HCT116 (cell line): ENCODE measurements around the gene NECTIN3. TPM values are rescaled to one million over a fixed set of nuclear protein-coding genes. Genes with fewer than 3 reads are reported as not detected.

ENCODE experiments used
- ATAC-seq: fragments of 200-7000 bp; cut with Tn5 transposase; 2 replicates; pipeline ENCODE4 v1.9.1; 2020; ENCODE audit warnings: mild to moderate bottlenecking, moderate library complexity
- BruUV-seq: library from RNA; stranded (reverse); fragments of 400-500 nt; replicated peaks from 2 replicates; lab custom pipeline; 2021; lab: Mats Ljungman, UMichigan
- CTCF ChIA-PET: fragments of 300-600 bp; sonication (Branson Sonifier 250); formaldehyde crosslinking; loops from one replicate; lab custom pipeline; 2021; ENCODE audit warnings: antibody characterized with exemption; lab: Charles Lee
- POLR2A ChIA-PET: fragments of 300-600, 350-600 bp; sonication (Branson Sonifier 250); formaldehyde crosslinking; loops from one replicate; lab custom pipeline; 2021; ENCODE audit warnings: antibody characterized with exemption; lab: Charles Lee
- RAD21 ChIA-PET, 2 experiments: fragments of 300-600 bp; sonication (Branson Sonifier 250); formaldehyde crosslinking; loops; one replicate each; lab custom pipeline; 2023; ENCODE audit warnings: low total read pairs in 2 of 2; ENCODE audit not compliant: uncharacterized antibody in 2 of 2, unreplicated experiment in 2 of 2, low non-redundant PET in 1 of 2; lab: Charles Lee
- DNase-seq: peaks from one replicate; pipeline ENCODE4 v3.0.0-alpha.2; 2010; ENCODE audit warnings: low read depth, low spot score
- H2AFZ ChIP-seq: fragments of 200-600 bp; shearing (Covaris generic), sonication (generic); 2 replicates; pipeline ENCODE4 v1.6.1; 2017; ENCODE audit warnings: low read depth, mixed run types, mixed read lengths, antibody characterized with exemption, low read length; ENCODE audit not compliant: poor library complexity, severe bottlenecking
- H3K27ac ChIP-seq: 2 replicates; pipeline ENCODE4 v1.5.1; 2012; ENCODE audit warnings: low read depth, low read length
- H3K27me3 ChIP-seq: fragments of 200-600 bp; sonication (generic); 2 replicates; pipeline ENCODE4 v1.6.1; 2016; ENCODE audit warnings: mixed run types, low read length, mixed read lengths; ENCODE audit not compliant: insufficient read depth
- H3K36me3 ChIP-seq, 2 experiments: fragments of 200-500 bp in 1 of 2; fragments of 200-600 bp in 1 of 2; sonication (Bioruptor generic) in 1 of 2; sonication (generic) in 1 of 2; 2 replicates each; pipeline versions ENCODE4 v1.5.1 to v1.6.1; 2014 to 2016; ENCODE audit warnings: low read length in 2 of 2, inconsistent platforms in 1 of 2, mixed read lengths in 1 of 2, mixed run types in 1 of 2; ENCODE audit not compliant: insufficient read depth in 2 of 2, control insufficient read depth in 1 of 2
- H3K4me1 ChIP-seq, 2 experiments: fragments of 200-600 bp in 1 of 2; sonication (generic) in 1 of 2; 2 replicates each; pipeline versions ENCODE4 v1.5.1 to v1.6.1; 2012 to 2017; ENCODE audit warnings: low read length in 2 of 2, inconsistent platforms in 1 of 2, mild to moderate bottlenecking in 1 of 2, mixed read lengths in 1 of 2, mixed run types in 1 of 2, moderate library complexity in 1 of 2; ENCODE audit not compliant: insufficient read depth in 2 of 2, control insufficient read depth in 1 of 2
- H3K4me2 ChIP-seq: fragments of 200-600 bp; sonication (generic); 2 replicates; pipeline ENCODE4 v1.6.1; 2017; ENCODE audit warnings: mixed run types, low read length, mixed read lengths
- H3K4me3 ChIP-seq, 2 experiments: fragments of 200-600 bp in 1 of 2; sonication (generic) in 1 of 2; replicated peaks in 1 of 2; 2 replicates each; pipeline ENCODE4 v1.5.1; 2011 to 2016; ENCODE audit warnings: low read length in 2 of 2, control low read depth in 1 of 2, low read depth in 1 of 2, mild to moderate bottlenecking in 1 of 2, mixed read lengths in 1 of 2, mixed run types in 1 of 2
- H3K79me2 ChIP-seq: fragments of 200-600 bp; sonication (generic); 2 replicates; pipeline ENCODE4 v1.6.1; 2017; ENCODE audit warnings: mild to moderate bottlenecking, mixed run types, low read length, moderate library complexity, mixed read lengths; ENCODE audit not compliant: insufficient read depth
- H3K9ac ChIP-seq: fragments of 200-600 bp; sonication (generic); 2 replicates; pipeline ENCODE4 v1.6.1; 2016; ENCODE audit warnings: low read length, mixed read lengths
- H3K9me2 ChIP-seq: fragments of 200-600 bp; sonication (generic), shearing (Covaris generic); 2 replicates; pipeline ENCODE4 v1.6.1; 2017; ENCODE audit warnings: mixed run types, mild to moderate bottlenecking, moderate library complexity; ENCODE audit not compliant: insufficient read depth
- H3K9me3 ChIP-seq, 2 experiments: fragments of 200-500 bp in 1 of 2; fragments of 200-600 bp in 1 of 2; sonication (Bioruptor generic) in 1 of 2; sonication (generic) in 1 of 2; 2 replicates each; pipeline ENCODE4 v1.6.1; 2014 to 2017; ENCODE audit warnings: low read length in 2 of 2, mixed read lengths in 2 of 2, inconsistent platforms in 1 of 2, low read depth in 1 of 2, mild to moderate bottlenecking in 1 of 2, mixed run types in 1 of 2, moderate library complexity in 1 of 2; ENCODE audit not compliant: control insufficient read depth in 1 of 2, insufficient read depth in 1 of 2
- H4K20me1 ChIP-seq: fragments of 200-600 bp; sonication (generic), shearing (Covaris generic); 2 replicates; pipeline ENCODE4 v1.6.1; 2017; ENCODE audit warnings: mixed run types, mild to moderate bottlenecking, moderate library complexity; ENCODE audit not compliant: insufficient read depth
- POLR2A ChIP-seq: IDR thresholded peaks from 2 replicates; pipeline ENCODE4 v1.7.0; 2011; ENCODE audit warnings: borderline replicate concordance; ENCODE audit not compliant: insufficient read depth, insufficient read length; ENCODE audit errors: extremely low read depth
- RAD21 ChIP-seq: IDR thresholded peaks from 2 replicates; pipeline ENCODE4 v1.6.1; 2012; ENCODE audit warnings: low read depth, mild to moderate bottlenecking
- YY1 ChIP-seq: IDR thresholded peaks from 2 replicates; pipeline ENCODE4 v1.6.1; 2011; ENCODE audit warnings: low read length, low read depth, moderate library complexity, mild to moderate bottlenecking; ENCODE audit not compliant: insufficient replicate concordance; ENCODE audit errors: extremely low read depth
- intact Hi-C: fragments of 100-400 bp; cut with micrococcal nuclease; formaldehyde crosslinking; loops from 2 replicates; pipeline ENCODE4 v1.10.0; 2022
- total RNA-seq: library from RNA; stranded (reverse); gene quantifications from one replicate; pipeline ENCODE4 v1.2.1, GENCODE V29; 2021; ENCODE audit not compliant: unreplicated experiment

Gene NECTIN3
- total RNA-seq, 1 experiment from 2014 or later, result 93.6 TPM

GRCh38 chr3:111210003-111210711, 138.5 kb downstream of the NECTIN3 start:
- Histone ChIP-seq H3K9me3 (no peaks in the 10 kb centered on the region), H2AFZ (no peak overlapping the region), H3K4me3 (no peak overlapping the region), H3K9ac (no peak overlapping the region), H3K36me3 (no peaks in the 10 kb centered on the region), H3K4me1 (no peaks in the 10 kb centered on the region), H4K20me1 (no peaks in the 10 kb centered on the region), H3K79me2 (no peaks in the 10 kb centered on the region), H3K4me2 (no peak overlapping the region), H3K9me2 (no peaks in the 10 kb centered on the region), H3K27me3 (no peaks in the 10 kb centered on the region), H3K27ac (no peak overlapping the region)
- peak; percentile 13; the same call in 1 of the 2 replicates for TF ChIP-seq RAD21
- TF ChIP-seq POLR2A, result no peak
- 0 out of 2 replicates have a peak, but pooled peaks have one; percentile 32 for ATAC-seq
- intact Hi-C loops, result no loop called here
- no TSS peak for BruUV-seq
- RAD21 ChIA-PET, result no interaction called here
- CTCF ChIA-PET, result no interaction called here
- POLR2A ChIA-PET, result no interaction called here
- no peak for DNase-seq

GRCh38 chr3:111210866-111211564, 139.4 kb downstream of the NECTIN3 start:
- H3K36me3 ChIP-seq, result no peaks in the 10 kb centered on the region
- no peak for TF ChIP-seq YY1
- BruUV-seq, result no TSS peak
- DNase-seq (no peak), ATAC-seq (no peak)
- H3K9me2 ChIP-seq, result no peaks in the 10 kb centered on the region
- ChIA-PET RAD21 (no interaction called here), POLR2A (no interaction called here), CTCF (no interaction called here)
- no peak overlapping the region for H3K9ac ChIP-seq
- H4K20me1 ChIP-seq, result no peaks in the 10 kb centered on the region
- H2AFZ ChIP-seq, result no peak overlapping the region
- no peaks in the 10 kb centered on the region for H3K79me2 ChIP-seq
- H3K27me3 ChIP-seq, result no peaks in the 10 kb centered on the region
- no peak overlapping the region for H3K4me3 ChIP-seq
- no peaks in the 10 kb centered on the region for H3K4me1 ChIP-seq
- H3K4me2 ChIP-seq, result no peak overlapping the region
- intact Hi-C loops, result no loop called here
- no peak overlapping the region for H3K27ac ChIP-seq
- no peaks in the 10 kb centered on the region for H3K9me3 ChIP-seq
